HL-60/S4 treated with retinoic acid at 250 ng/mL for 4 days and 3 days (cell line): ENCODE results near the gene ZRANB1.

Experiments used
- in situ Hi-C: fragments of 300-500 bp; cut with MboI; formaldehyde crosslinking; loops from 2 replicates; pipeline ENCODE4 v1.7.0; 2022; ENCODE audit warnings: low sequenced_read_pairs

ZRANB1 gene

GRCh38 chr10:124918906-124919305 lies 23.0 kb upstream of the ZRANB1 start:
- in situ Hi-C loops = no loop called here

DNA sequence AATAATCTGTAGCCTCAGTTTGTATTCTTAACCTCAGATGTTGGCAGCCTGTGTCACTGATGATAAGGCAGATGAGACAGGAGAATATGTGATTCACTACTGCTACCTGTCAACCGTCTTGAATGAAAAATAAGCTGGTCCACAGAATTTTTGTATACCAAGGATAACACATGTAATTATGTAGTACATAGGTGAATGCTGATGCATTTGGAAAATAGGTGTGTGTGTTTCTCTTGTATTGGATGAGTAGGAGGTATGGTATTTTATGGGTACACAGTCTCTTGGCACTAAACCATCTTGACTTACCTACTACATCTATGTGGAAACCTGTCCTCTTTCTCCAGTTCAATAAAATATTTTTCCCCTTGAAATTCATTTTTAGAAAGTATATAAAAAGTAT lies 20.7 kb upstream of the ZRANB1 start:
- in situ Hi-C loops = no loop called here

DNA sequence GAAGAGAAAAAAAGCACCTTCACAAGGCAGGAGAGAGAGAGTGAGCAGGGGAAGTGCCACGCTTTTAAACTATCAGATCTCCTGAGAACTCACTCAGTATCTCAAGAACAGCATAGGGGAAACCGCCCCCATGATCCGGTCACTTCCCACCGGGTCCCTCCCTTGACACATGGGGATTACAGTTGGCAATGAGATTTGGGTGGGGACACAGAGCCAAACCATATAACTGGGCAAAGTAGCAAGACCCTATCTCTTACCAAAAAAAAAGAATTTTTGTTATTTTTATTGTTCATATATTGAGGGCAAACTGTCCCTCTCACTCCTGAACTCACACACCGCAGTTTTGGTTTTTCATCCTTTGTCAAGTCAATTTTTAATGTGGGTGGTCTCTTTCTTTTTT lies 18.2 kb upstream of the ZRANB1 start:
- in situ Hi-C loops = no loop called here

DNA sequence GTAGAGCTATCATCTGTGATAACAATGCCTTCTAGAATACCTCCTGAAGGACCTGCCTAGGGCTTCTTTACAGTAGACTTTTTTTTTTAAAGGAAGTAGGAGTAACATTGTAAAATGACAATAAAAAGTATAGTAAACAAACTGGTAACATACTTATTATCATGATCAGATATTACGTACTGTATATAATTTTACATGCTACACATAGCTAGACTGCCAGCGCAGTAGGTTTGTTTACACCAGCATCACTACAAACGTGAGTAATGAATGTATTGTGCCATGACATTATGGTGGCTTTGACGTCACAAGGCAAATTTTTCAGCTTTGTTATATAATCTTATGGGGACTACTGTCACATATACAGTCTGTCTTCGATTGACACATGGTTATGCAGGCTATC lies 15.4 kb upstream of the ZRANB1 start:
- in situ Hi-C loops = no loop called here

GRCh38 chr10:124928087-124928486 lies 13.8 kb upstream of the ZRANB1 start:
- in situ Hi-C loops = no loop called here

DNA sequence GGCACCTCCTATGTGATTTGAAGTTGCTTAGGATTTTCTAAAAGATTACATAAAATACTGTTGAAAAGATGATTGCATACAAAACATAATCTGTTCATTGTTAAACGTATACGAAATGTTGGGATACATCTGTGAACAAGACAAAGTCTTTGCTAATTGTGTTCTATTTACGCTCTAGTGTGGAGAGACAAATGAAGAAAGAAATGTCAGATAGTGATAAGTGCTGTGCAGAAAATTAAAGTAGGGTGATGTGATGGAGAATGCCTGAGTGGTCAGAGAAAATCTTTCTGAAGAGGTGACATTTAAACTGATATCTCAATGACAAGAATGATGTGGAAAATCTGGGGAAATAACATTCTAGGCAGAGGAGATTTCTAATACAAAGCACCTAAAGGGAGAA lies 13.4 kb upstream of the ZRANB1 start:
- in situ Hi-C loops = no loop called here

GRCh38 chr10:124935946-124936345 lies 6.0 kb upstream of the ZRANB1 start:
- in situ Hi-C loops = no loop called here

- in situ Hi-C loops = no loop called here
Measured at GRCh38 chr10:124936813-124937212, 5.1 kb upstream of the ZRANB1 start.

DNA sequence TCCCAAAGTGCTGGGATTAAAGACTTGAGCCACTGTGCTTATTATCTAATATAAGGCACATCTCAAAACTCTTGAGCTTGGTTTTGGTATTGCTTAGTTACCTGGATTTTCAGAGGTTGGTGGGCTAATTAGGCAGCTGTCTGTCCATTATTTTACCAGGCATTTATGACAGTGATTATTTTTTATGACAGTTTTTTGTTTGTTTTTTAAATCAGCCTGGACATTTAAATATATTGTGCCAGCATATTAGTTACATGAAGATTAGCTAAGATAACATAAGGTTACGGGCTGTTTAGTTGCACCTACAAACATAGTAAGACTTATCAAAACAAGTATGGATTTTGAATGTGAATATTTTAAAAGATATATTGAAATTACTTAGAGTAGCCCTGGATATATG lies 2.6 kb upstream of the ZRANB1 start:
- in situ Hi-C loops = no loop called here

DNA sequence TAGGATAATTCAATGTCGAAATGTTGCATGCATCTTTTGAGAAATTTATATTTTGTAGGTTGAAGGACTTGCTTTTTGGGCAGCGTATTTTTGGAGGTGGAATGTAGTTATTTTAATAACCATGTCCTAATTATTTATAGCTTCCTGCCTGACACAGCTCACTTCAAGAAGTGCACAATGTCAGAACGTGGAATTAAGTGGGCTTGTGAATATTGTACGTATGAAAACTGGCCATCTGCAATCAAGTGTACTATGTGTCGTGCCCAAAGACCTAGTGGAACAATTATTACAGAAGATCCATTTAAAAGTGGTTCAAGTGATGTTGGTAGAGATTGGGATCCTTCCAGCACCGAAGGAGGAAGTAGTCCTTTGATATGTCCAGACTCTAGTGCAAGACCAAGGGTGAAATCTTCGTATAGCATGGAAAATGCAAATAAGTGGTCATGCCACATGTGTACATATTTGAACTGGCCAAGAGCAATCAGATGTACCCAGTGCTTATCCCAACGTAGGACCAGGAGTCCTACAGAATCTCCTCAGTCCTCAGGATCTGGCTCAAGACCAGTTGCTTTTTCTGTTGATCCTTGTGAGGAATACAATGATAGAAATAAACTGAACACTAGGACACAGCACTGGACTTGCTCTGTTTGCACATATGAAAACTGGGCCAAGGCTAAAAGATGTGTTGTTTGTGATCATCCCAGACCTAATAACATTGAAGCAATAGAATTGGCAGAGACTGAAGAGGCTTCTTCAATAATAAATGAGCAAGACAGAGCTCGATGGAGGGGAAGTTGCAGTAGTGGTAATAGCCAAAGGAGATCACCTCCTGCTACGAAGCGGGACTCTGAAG lies 620 bp downstream of the ZRANB1 start:
- in situ Hi-C loops = no loop called here

GRCh38 chr10:124943301-124944092 lies 1.6 kb downstream of the ZRANB1 start:
- in situ Hi-C loops = no loop called here

GRCh38 chr10:124944982-124945381 lies 3.1 kb downstream of the ZRANB1 start:
- in situ Hi-C loops = no loop called here

DNA sequence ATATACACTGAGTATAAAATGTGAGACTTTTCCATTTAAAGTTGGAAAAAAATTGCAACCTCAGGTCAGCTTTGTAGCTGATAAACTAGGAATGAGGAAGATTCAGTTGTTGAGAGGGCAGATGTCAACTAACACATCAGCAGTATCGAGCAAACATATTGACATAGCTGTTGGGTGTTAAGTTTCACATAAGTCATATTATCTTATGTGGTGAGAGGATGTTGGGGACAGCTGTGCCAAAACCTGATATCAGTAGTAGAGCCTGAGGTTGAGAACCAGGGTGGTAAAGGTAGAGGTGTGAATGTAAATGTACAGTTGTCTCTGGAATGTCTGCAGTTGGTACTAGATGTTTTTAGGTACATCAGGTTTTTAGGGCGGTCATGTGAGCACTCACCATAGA lies 5.0 kb downstream of the ZRANB1 start:
- in situ Hi-C loops = no loop called here

GRCh38 chr10:124949543-124949942 lies 7.6 kb downstream of the ZRANB1 start:
- in situ Hi-C loops = no loop called here

DNA sequence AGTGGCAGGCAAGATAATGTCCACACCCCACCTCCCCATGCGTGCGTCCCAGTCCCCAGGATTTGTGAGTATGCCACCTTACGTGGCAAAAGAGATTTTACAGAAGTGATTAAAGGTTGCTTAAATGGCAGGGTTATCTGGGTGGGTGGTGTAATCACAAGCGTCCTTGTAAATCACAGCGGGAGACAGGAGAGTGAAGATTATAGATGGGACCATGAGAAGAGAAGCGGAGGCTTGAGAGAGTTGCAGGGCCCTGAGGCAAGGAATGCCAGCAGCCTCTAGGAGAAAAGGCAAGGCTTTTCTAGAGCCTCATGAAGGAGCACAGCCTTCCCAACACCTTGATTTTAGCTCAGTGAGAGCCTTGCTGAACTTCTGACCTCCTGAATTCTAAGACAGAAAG lies 10.2 kb downstream of the ZRANB1 start:
- in situ Hi-C loops = no loop called here

GRCh38 chr10:124953421-124953820 lies 11.5 kb downstream of the ZRANB1 start:
- in situ Hi-C loops = no loop called here

DNA sequence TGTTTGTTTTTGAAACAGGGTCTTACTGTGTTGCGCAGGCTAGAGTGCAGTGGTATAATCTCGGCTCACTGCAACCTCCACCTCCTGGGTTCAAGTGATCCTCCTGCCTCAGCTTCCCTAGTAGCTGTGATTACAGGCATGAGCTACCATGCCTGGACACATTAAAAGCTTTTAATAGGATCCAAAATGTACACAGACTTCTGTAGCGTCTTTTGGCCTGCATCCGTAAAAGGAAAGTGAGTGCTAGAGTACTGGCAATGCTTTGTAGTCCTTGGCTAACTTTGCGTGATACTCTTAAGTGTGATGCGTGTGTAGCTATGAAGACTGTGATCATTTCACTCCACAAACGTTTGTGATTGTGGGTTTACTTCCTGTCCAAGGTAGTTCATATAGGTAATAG lies 13.3 kb downstream of the ZRANB1 start:
- in situ Hi-C loops = no loop called here

GRCh38 chr10:124955868-124956267 lies 13.9 kb downstream of the ZRANB1 start:
- in situ Hi-C loops = no loop called here

- in situ Hi-C loops = no loop called here
Measured at GRCh38 chr10:124956764-124957163, 14.8 kb downstream of the ZRANB1 start.

GRCh38 chr10:124957404-124957947 lies 15.6 kb downstream of the ZRANB1 start:
- in situ Hi-C loops = no loop called here

DNA sequence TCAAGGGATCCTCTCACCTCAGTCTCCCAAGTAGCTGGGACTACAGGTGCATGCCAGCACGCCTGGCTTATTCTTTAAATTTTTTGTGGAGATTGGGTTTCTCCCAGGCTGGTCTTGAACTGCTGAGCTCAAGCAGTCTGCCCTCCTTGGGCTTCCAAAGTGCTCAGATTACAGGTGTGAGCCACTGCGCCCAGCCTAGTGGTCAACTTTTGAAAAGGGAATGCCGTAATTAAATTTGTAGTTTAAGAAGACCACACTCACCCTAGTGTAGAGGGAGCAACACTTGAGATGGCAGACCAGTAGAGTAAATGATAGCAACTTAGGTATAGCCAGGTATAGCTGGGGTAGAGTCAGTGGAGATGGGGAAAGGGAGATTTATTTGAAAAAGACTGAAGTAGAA lies 17.6 kb downstream of the ZRANB1 start:
- in situ Hi-C loops = no loop called here

- in situ Hi-C loops = no loop called here
Measured at GRCh38 chr10:124961248-124961570, 19.3 kb downstream of the ZRANB1 start.
